HG03196 (cell line): Measurements from ENCODE around the gene RAB40C.

Experiments
- ATAC-seq: cut with Tn5 transposase; IDR thresholded peaks from one replicate; pipeline ENCODE4 v1.9.1; 2021; ENCODE audit not compliant: unreplicated experiment

Gene RAB40C

DNA sequence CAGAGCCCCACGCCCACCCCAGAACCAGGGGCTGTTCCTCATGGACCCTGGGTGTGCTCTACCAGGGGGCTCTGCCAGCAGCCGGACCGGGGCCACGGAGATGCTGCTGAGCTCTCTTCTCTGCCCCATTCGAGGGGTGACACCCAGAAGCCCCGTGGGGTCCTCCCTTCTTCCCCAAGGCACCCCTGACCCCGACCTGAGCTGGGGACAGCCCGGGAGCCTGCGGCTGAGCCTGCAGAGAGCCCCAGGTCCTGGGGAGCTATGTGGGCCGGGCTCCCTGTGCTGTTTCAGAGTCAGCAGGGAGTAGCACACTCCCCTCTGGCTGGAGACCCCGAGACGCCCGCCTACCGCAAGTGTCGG lies 30.9 kb upstream of the RAB40C start:
- no peak for ATAC-seq

- ATAC-seq = no peak
These were observed 30.3 kb upstream of the RAB40C start for GRCh38 chr16:559411-560203.

GRCh38 chr16:560204-560700 lies 29.6 kb upstream of the RAB40C start, which contains the start of gene PRR35:
PRR35 (plus strand) TSS chr16:560394; CDS start chr16:563295, 2,901 bp downstream.
- ATAC-seq = no peak

DNA sequence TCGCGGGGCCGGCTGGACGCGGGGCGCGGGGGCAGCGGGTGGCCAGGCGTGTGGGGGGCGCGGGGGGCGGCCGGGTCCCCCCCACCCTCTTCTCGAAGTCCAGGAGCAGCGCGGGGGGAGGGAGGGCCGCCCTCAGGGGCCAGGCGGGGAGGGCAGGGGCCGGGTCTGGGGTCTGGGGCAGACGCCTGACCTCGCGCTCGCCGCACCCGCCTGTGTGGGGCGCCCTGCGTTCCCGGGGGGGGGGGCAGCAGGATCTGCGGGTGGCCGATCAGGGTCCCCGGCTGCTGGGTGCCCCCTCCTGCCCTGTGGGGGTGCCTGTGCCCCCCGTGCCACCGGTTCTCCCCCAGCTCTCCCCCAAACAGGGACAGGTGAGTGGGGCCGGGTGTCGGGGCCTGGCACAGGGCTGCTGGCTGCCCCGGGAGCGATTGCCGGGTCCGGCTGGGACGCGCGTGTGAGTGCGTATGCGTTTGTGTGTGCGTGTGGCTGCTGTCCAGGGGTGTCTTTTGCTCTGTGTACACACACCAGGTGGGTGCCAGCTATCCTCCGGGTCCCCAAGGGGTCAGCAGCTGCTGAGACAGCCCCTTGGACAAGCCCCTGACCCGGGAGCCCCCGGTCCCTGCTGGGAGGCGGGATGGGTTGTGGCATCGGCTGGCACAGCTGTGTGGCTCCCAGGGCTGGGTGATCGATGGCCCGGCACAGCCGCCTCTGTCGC lies 29.0 kb upstream of the RAB40C start:
- no peak for ATAC-seq

- no peak for ATAC-seq
These were observed 28.5 kb upstream of the RAB40C start for GRCh38 chr16:561413-561794.

GRCh38 chr16:561957-562938 lies 27.6 kb upstream of the RAB40C start:
- ATAC-seq = no peak

GRCh38 chr16:563072-563644 lies 26.7 kb upstream of the RAB40C start:
- no peak for ATAC-seq

GRCh38 chr16:564690-565418 lies 25.0 kb upstream of the RAB40C start:
- ATAC-seq = no peak

DNA sequence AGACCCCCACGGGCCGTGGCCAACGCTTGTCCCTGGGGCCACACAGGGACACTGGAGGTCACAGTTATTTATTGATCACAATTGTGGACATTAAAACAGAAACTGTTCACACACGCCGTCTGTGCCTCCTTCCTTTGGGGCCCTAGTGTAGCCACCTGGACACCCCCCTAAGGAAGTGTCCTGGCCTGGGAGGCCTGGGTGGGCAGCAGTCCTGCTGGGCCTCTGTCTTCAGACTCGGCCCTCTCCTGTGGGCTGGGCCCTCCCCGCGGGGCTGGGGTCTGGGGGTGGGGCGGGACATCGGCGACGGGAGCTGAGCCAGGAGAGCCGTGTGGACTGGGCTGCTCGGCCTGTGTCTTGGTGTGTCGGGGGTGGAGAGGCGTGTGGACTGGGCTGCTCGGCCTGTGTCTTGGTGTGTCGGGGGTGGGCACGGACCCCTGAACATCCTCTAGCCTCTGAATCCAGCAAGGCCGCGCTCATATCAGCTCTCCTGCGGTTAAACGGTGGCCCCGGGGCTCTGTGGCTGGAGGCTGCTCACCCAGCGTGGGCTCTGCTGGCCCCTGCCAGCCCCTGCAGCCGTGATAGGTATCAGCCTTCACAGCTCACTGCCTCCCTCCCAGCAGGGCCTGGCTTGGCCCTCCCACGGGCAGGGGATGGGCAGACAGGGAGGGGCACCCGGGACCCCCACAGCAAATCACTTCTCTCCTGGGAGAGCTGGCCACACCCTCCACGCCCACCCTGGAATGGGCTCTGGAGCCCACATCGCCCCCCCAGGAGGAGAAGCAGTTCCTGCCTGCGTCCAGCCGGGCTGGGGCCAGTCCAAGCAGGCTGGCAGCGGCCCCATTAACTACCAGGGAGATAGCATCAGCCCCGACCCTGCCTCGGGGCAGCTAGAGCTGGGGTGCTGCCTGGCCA lies 24.2 kb upstream of the RAB40C start:
- ATAC-seq = no peak

DNA sequence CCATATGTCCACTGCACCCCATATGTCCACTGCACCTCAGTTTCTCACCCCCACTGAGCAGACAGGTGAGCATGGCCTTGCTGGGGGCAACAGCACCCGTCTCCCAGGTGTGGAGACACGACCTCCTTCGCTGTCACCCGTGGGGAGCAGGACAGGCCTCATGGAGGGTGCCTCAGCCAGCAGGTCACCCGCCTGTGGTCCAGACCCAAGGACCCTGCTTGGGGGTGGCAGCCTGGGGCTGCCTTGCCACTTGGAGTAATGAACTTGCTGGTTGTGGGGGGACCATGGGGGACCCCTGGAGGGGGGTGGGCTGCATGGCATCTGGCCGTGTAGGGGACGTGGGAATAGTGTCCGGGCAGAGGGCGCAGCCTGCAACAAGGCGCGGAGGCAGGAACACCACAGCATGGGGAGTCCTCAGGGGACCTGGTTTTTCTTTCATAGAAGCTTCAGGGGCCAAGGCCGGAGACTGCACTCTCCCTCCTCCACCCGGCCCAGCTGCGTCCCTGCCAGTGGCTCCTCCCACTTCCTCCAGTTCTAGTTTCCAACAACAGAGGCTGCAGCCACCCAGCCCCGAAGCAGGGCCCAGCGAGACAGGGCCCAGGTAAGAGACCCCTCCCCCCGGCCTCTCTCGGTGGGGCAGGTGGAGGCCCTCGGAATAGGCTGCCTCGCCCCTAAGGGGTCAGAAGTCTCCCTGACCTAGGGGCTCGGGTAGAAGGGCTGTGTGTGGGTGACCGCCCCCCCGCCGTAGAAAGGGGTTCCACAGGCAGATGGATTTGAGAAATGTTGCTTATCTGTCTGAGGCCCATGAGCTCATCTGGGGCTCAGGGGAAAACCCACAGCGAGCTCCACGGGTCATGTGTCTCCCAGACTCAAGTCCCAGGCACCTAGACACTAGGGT lies 23.1 kb upstream of the RAB40C start, which contains the start of gene NHLRC4:
Gene NHLRC4 (plus strand): TSS at position 531 of the 898 bp plus-strand sequence. CDS start 1,043 bp downstream, outside the sequence.
- ATAC-seq = peak; percentile 31

GRCh38 chr16:567373-568256 lies 22.3 kb upstream of the RAB40C start:
- no peak for ATAC-seq

DNA sequence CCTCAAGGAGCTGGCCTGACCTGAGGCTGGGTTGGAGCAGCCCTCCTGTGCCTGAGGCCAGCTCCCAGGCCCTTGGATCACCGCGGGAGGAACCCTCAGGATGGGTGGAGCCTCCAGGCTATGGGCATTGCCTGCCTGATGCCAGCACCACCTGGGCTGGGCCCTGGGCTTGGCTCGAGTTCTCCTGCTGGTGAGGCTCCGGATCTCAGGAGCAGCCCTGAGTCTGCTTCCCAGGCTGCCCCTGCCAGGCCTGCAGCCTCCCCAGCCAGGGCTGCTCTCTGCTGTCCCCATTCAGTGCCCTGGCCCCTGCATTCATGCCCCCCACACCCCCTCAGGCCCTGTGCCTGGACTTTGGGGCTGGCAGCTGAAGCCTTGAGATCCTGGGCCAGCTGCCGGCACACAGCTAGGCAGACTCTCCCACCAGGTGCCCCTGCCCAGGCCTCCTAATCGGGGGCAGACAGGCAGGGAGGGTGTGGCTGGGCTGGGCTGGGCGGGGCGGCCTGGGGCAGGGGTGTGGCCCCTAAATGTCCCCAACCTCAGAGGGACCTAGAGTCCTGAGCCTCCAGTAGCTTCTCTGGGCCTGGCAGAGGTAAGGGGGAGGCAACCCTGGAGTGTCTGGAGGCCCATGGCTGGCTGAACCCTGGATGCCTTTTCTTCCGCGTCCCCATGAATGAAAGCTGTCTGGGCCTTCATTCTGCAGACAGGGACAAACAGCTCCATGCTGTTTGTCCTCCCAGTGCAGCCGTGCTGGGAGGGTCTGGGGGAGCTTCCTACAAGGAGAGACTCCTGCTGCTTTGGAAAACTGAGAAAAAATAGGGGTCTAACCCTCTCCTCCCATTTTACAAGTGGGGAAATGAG lies 21.2 kb upstream of the RAB40C start:
- ATAC-seq = no peak

- ATAC-seq = peak; percentile 58
These were observed 20.2 kb upstream of the RAB40C start, which contains the start of gene PIGQ for GRCh38 chr16:569445-570254. PIGQ (plus strand) TSS chr16:569968; CDS start chr16:574075, 4,107 bp downstream.

DNA sequence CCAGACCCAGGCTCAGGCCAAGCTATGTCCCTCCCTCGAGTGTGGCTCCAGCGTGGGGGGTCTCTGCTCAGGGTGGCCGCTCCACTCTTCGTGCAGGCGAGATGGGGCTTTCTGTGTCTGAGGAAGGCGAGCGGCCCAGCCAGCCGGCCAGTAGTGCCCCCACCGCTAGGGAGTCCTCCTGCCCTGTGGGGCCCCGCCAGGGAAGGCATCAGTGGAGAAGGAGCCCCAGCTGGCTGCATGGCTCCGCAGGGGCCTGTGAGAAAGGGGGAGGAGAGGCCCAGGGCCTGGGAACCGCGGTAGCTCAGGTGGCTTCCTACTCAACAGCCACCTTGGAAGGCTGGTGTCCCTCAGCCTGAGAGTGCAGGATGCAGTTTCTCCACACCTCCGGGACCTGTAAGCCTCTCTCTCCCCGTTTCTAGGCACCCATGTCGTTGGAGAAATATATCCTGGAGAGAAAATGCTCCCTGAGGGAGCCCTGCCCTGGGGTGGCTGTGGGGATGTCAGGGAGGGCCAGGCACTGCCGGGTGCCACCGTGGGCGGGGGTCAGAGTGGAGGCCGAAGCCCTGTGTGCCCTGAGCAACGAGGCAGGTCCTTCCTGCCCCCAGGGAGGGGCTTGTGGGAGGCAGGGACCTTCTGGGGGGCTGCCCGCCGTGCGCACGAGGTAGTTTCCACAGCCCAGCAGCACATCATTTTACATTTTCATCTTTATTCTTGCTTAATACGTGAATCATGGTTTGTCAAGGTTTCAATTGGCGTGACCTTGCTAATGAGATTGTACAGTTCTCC lies 16.8 kb upstream of the RAB40C start:
- ATAC-seq = no peak
